ENCODE data around the gene GPR37.

- TF ChIP-seq PPARA (CRISPR knock-in tag; IDR thresholded peaks at IDR 0.05; ENCODE audit: borderline replicate concordance), result no peak
- TF ChIP-seq ESRRG (CRISPR knock-in tag; IDR thresholded peaks at IDR 0.05), result no peak
- no peak for TF ChIP-seq POU6F1 (CRISPR knock-in tag; IDR thresholded peaks at IDR 0.05; ENCODE audit: borderline replicate concordance, low read depth)
- TF ChIP-seq, protein P1, sequence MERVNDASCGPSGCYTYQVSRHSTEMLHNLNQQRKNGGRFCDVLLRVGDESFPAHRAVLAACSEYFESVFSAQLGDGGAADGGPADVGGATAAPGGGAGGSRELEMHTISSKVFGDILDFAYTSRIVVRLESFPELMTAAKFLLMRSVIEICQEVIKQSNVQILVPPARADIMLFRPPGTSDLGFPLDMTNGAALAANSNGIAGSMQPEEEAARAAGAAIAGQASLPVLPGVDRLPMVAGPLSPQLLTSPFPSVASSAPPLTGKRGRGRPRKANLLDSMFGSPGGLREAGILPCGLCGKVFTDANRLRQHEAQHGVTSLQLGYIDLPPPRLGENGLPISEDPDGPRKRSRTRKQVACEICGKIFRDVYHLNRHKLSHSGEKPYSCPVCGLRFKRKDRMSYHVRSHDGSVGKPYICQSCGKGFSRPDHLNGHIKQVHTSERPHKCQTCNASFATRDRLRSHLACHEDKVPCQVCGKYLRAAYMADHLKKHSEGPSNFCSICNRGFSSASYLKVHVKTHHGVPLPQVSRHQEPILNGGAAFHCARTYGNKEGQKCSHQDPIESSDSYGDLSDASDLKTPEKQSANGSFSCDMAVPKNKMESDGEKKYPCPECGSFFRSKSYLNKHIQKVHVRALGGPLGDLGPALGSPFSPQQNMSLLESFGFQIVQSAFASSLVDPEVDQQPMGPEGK (CRISPR knock-in tag; IDR thresholded peaks at IDR 0.05; ENCODE audit: borderline replicate concordance), result no peak
- TF ChIP-seq GLIS3 (CRISPR knock-in tag; IDR thresholded peaks at IDR 0.05), result no peak
- no peak for TF ChIP-seq TOX (CRISPR knock-in tag; IDR thresholded peaks at IDR 0.05; ENCODE audit: borderline replicate concordance)
- TF ChIP-seq, protein P2, sequence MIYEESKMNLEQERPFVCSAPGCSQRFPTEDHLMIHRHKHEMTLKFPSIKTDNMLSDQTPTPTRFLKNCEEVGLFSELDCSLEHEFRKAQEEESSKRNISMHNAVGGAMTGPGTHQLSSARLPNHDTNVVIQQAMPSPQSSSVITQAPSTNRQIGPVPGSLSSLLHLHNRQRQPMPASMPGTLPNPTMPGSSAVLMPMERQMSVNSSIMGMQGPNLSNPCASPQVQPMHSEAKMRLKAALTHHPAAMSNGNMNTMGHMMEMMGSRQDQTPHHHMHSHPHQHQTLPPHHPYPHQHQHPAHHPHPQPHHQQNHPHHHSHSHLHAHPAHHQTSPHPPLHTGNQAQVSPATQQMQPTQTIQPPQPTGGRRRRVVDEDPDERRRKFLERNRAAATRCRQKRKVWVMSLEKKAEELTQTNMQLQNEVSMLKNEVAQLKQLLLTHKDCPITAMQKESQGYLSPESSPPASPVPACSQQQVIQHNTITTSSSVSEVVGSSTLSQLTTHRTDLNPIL (CRISPR knock-in tag; IDR thresholded peaks at IDR 0.05; ENCODE audit: low read depth), result no peak
- no peak for TF ChIP-seq CSDC2 (CRISPR knock-in tag; IDR thresholded peaks at IDR 0.05)
- TF ChIP-seq, protein P3, sequence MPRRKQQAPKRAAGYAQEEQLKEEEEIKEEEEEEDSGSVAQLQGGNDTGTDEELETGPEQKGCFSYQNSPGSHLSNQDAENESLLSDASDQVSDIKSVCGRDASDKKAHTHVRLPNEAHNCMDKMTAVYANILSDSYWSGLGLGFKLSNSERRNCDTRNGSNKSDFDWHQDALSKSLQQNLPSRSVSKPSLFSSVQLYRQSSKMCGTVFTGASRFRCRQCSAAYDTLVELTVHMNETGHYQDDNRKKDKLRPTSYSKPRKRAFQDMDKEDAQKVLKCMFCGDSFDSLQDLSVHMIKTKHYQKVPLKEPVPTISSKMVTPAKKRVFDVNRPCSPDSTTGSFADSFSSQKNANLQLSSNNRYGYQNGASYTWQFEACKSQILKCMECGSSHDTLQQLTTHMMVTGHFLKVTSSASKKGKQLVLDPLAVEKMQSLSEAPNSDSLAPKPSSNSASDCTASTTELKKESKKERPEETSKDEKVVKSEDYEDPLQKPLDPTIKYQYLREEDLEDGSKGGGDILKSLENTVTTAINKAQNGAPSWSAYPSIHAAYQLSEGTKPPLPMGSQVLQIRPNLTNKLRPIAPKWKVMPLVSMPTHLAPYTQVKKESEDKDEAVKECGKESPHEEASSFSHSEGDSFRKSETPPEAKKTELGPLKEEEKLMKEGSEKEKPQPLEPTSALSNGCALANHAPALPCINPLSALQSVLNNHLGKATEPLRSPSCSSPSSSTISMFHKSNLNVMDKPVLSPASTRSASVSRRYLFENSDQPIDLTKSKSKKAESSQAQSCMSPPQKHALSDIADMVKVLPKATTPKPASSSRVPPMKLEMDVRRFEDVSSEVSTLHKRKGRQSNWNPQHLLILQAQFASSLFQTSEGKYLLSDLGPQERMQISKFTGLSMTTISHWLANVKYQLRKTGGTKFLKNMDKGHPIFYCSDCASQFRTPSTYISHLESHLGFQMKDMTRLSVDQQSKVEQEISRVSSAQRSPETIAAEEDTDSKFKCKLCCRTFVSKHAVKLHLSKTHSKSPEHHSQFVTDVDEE (CRISPR knock-in tag; IDR thresholded peaks at IDR 0.05), result no peak
- no peak for TF ChIP-seq ZC3H10 (CRISPR knock-in tag; IDR thresholded peaks at IDR 0.05)
- TF ChIP-seq ZFP3 (CRISPR knock-in tag; IDR thresholded peaks at IDR 0.05), result no peak
Measured at GRCh38 chr7:124781418-124781817, 15.8 kb upstream of the GPR37 start.
